ENCODE measurements around the gene YTHDC2.

The YTHDC2 gene

GRCh38 chr5:113538313-113538712 is 24.8 kb downstream of the YTHDC2 start:
- Histone ChIP-seq H3K4me1 (ENCODE audit: insufficient read depth, poor library complexity, severe bottlenecking) (no peaks in the 10 kb centered on the region), H3K9me3 (ENCODE audit: severe bottlenecking) (no peaks in the 10 kb centered on the region), H3K4me3 (ENCODE audit: severe bottlenecking) (no peak overlapping the region), H3K36me3 (ENCODE audit: low read depth) (peaks cover 91% of the 10 kb centered on the region), H3K27ac (ENCODE audit: poor library complexity, severe bottlenecking) (no peak overlapping the region), H3K27me3 (ENCODE audit: insufficient read depth, poor library complexity, severe bottlenecking) (no peaks in the 10 kb centered on the region)
- DNase-seq (ENCODE audit: low spot score): no peak
- no peak for TF ChIP-seq CTCF (IDR thresholded peaks at IDR 0.05; ENCODE audit: poor library complexity, severe bottlenecking)
- no peak for ATAC-seq (ENCODE audit: low read depth)

GRCh38 chr5:113546703-113547183 is 33.2 kb downstream of the YTHDC2 start:
- H3K36me3 ChIP-seq (ENCODE audit: low read depth): peaks cover 80% of the 10 kb centered on the region
- peaks cover 16% of the 10 kb centered on the region for H3K4me1 ChIP-seq (ENCODE audit: insufficient read depth, poor library complexity, severe bottlenecking)
- no peaks in the 10 kb centered on the region for H3K9me3 ChIP-seq (ENCODE audit: severe bottlenecking)
- no peak overlapping the region for H3K4me3 ChIP-seq (ENCODE audit: severe bottlenecking)
- peak overlapping the region; percentile 16 for H3K27ac ChIP-seq (ENCODE audit: poor library complexity, severe bottlenecking)
- H3K27me3 ChIP-seq (ENCODE audit: insufficient read depth, poor library complexity, severe bottlenecking): no peaks in the 10 kb centered on the region
- ATAC-seq (ENCODE audit: low read depth): peak; percentile 91
- no peak for DNase-seq (ENCODE audit: low spot score)
- no peak for TF ChIP-seq CTCF (IDR thresholded peaks at IDR 0.05; ENCODE audit: poor library complexity, severe bottlenecking)

GRCh38 chr5:113548396-113548795 is 34.9 kb downstream of the YTHDC2 start:
- H3K4me1 ChIP-seq (ENCODE audit: insufficient read depth, poor library complexity, severe bottlenecking): peaks cover 16% of the 10 kb centered on the region
- TF ChIP-seq CTCF (IDR thresholded peaks at IDR 0.05; ENCODE audit: poor library complexity, severe bottlenecking): no peak
- H3K27ac ChIP-seq (ENCODE audit: poor library complexity, severe bottlenecking): no peak overlapping the region
- no peaks in the 10 kb centered on the region for H3K27me3 ChIP-seq (ENCODE audit: insufficient read depth, poor library complexity, severe bottlenecking)
- ATAC-seq (ENCODE audit: low read depth) (no peak), DNase-seq (ENCODE audit: low spot score) (no peak)
- peaks cover 82% of the 10 kb centered on the region for H3K36me3 ChIP-seq (ENCODE audit: low read depth)
- no peaks in the 10 kb centered on the region for H3K9me3 ChIP-seq (ENCODE audit: severe bottlenecking)
- H3K4me3 ChIP-seq (ENCODE audit: severe bottlenecking): no peak overlapping the region

- Histone ChIP-seq H3K36me3 (ENCODE audit: low read depth) (peaks cover 100% of the 10 kb centered on the region), H3K4me3 (ENCODE audit: severe bottlenecking) (no peak overlapping the region), H3K27ac (ENCODE audit: poor library complexity, severe bottlenecking) (no peak overlapping the region), H3K27me3 (ENCODE audit: insufficient read depth, poor library complexity, severe bottlenecking) (no peaks in the 10 kb centered on the region), H3K4me1 (ENCODE audit: insufficient read depth, poor library complexity, severe bottlenecking) (peaks cover under 1% of the 10 kb centered on the region), H3K9me3 (ENCODE audit: severe bottlenecking) (no peaks in the 10 kb centered on the region)
- no peak for DNase-seq (ENCODE audit: low spot score)
- no peak for ATAC-seq (ENCODE audit: low read depth)
- TF ChIP-seq CTCF (IDR thresholded peaks at IDR 0.05; ENCODE audit: poor library complexity, severe bottlenecking): no peak
Observed at GRCh38 chr5:113552137-113552536, 38.6 kb downstream of the YTHDC2 start.

- Histone ChIP-seq H3K36me3 (ENCODE audit: low read depth) (peaks cover 99% of the 10 kb centered on the region), H3K4me1 (ENCODE audit: insufficient read depth, poor library complexity, severe bottlenecking) (no peaks in the 10 kb centered on the region), H3K4me3 (ENCODE audit: severe bottlenecking) (no peak overlapping the region), H3K9me3 (ENCODE audit: severe bottlenecking) (no peaks in the 10 kb centered on the region), H3K27ac (ENCODE audit: poor library complexity, severe bottlenecking) (no peak overlapping the region), H3K27me3 (ENCODE audit: insufficient read depth, poor library complexity, severe bottlenecking) (no peaks in the 10 kb centered on the region)
- TF ChIP-seq CTCF (IDR thresholded peaks at IDR 0.05; ENCODE audit: poor library complexity, severe bottlenecking): no peak
- ATAC-seq (ENCODE audit: low read depth) (no peak), DNase-seq (ENCODE audit: low spot score) (no peak)
Observed at GRCh38 chr5:113552620-113553019, 39.1 kb downstream of the YTHDC2 start.
